ENCODE results near the gene FAM163B.

Gene FAM163B

DNA sequence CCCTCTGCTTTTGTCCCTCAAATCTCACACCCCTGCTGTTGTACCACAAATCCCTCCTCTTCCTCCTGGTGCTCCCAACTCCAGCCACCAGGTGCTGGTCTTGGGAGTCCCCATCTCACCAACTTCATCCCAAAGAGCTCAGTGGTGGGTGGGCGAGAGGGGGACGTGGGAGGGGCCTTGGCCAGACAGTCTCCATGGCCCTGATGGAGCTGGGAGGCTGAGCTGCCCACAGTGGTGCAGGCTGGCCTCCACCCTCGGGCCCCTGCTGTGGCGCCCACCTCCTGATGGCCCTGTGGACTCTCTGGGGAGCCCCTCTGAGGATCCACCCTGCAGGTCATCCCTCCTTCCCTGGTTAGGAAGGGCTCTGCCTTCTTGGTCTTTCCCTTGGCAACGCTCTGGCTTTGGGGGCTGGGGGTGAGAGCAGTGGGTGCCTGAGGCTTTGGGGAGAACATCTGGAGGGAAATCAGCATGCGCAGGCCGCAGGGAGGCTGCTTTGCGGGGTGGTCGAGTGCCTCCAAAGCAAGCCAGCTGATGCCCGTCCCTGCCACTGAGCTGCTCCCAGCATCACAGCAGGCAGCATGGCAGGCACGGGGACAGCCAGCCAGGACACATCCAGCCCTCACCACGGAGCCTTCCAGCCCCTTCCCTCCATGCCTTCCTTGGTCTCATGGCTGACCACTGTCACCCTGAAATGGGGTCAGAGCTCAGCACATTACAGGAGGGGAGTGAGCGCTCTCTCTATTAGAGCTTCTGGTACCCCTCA lies 7.6 kb upstream of the FAM163B start:
- TF ChIP-seq, protein P1, sequence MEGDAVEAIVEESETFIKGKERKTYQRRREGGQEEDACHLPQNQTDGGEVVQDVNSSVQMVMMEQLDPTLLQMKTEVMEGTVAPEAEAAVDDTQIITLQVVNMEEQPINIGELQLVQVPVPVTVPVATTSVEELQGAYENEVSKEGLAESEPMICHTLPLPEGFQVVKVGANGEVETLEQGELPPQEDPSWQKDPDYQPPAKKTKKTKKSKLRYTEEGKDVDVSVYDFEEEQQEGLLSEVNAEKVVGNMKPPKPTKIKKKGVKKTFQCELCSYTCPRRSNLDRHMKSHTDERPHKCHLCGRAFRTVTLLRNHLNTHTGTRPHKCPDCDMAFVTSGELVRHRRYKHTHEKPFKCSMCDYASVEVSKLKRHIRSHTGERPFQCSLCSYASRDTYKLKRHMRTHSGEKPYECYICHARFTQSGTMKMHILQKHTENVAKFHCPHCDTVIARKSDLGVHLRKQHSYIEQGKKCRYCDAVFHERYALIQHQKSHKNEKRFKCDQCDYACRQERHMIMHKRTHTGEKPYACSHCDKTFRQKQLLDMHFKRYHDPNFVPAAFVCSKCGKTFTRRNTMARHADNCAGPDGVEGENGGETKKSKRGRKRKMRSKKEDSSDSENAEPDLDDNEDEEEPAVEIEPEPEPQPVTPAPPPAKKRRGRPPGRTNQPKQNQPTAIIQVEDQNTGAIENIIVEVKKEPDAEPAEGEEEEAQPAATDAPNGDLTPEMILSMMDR (IDR thresholded peaks at IDR 0.05; ENCODE audit: insufficient read depth, low read depth, low read length, missing control alignments) = no peak
- DNase-seq (ENCODE audit: low read depth) = no peak
- H3K4me3 ChIP-seq (ENCODE audit: low read length) = no peak overlapping the region

DNA sequence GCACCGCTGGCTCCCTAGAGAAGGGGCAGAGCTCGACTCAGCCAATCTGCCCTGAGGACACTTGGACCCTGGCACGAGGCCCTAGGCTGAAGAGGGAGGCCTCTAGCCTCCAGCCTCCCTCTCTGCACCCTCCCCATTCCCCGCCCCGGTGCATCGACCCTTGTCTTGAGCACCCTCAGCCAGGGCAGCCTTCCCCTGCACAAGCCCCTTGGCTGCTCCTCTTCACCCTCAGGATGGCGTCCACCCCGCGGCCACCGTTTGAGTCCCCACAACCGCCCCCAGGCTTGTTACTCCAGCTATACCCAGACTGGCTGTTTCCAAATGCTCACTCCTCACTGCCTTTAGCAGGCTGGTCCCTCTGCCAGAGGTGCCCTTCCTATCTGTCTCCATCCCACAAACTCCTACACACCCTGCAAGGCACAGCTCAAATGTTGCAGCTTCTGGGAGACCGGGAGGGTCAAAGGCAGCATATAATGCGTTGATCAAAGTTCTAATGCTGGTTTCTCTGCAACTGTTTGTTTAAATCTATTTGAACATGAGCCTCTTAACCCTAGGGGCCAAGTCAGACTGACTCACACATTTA lies 6.5 kb upstream of the FAM163B start:
- no peak overlapping the region for H3K4me3 ChIP-seq (ENCODE audit: low read length)
- no peak for DNase-seq (ENCODE audit: low read depth)
- TF ChIP-seq, protein P1 (IDR thresholded peaks at IDR 0.05; ENCODE audit: insufficient read depth, low read depth, low read length, missing control alignments) = no peak

DNA sequence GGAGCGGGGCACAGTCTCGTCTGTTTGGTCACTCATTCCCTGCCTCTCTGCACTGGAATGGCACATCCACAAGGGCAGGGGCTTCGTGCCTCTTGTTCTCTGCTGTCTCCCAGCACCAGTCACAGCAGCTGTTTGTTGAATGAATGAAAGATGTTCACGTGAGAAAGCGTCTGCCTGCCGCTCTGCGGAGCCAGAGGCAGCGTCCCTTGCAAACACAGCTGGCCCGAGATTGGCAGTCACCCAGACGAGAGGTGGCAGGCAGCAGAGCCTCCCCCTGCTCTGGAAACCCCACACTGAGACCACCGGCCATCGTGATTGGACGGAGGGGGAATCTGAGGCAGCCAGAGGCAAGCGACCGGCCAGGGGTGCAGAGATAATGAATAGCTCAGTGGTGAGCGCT lies 6.0 kb upstream of the FAM163B start:
- H3K4me3 ChIP-seq (ENCODE audit: low read length) = no peak overlapping the region
- TF ChIP-seq, protein P1 (IDR thresholded peaks at IDR 0.05; ENCODE audit: insufficient read depth, low read depth, low read length, missing control alignments) = no peak
- no peak for DNase-seq (ENCODE audit: low read depth)

DNA sequence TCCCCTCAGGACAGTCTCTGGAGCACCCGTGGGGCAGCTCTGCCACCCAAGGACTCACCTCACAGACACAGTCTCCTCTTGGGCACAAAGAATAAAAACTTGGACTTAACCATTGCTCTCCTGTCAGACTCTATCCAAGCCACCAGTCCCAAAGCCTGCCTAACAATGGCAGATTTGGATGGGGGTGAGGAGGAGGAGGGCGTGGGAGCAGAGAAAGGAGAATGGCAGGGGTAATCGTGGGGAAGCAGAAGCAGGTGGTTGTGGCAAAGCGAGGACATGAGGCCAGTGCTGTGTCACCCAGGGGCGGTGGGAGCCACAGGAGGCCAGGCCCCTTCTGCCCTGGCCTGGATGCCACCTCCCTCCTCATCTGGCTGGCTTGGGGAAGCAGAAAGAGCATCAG lies 5.5 kb upstream of the FAM163B start:
- H3K4me3 ChIP-seq (ENCODE audit: low read length) = no peak overlapping the region
- TF ChIP-seq, protein P1 (IDR thresholded peaks at IDR 0.05; ENCODE audit: insufficient read depth, low read depth, low read length, missing control alignments) = no peak
- no peak for DNase-seq (ENCODE audit: low read depth)

DNA sequence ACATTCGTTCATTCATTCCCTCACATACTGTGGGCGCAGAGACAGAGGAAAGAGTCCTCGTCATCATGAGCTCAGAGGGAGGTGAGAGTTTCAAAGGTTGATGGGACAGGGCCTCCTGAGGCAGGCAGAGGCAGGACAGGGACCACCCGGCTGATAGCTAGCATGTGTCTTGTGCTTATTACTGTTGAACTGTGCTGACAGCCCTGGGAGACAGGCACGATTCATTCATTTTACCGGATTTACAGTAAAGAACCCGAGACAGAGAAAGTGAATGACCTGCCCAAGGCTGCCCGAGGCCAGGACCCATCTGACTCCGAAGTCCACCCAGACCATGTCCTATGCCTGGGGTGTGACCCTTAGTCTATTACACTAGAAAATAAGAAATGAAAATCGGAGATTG lies 4.9 kb upstream of the FAM163B start:
- TF ChIP-seq, protein P1 (IDR thresholded peaks at IDR 0.05; ENCODE audit: insufficient read depth, low read depth, low read length, missing control alignments) = no peak
- H3K4me3 ChIP-seq (ENCODE audit: low read length) = no peak overlapping the region
- no peak for DNase-seq (ENCODE audit: low read depth)

DNA sequence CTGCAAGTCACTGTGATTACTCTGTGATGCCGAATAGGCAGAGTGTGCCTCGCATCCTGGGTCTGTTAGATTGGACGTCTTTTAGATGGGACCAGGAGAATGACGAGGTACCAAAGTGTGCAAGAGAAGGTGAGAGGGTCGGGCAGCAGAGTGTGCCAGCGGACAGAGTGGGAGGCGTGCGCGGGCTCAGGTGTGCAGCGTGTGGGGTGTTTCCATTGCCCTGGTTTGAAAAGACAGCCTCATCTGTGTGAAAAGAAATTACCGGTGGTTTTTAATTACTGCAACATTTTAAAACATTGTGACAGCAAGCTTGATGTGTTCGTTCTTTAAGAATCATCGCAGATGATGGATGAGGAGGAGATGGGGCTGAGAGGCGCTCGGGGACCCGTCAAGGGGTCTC lies 4.2 kb upstream of the FAM163B start:
- TF ChIP-seq, protein P1 (IDR thresholded peaks at IDR 0.05; ENCODE audit: insufficient read depth, low read depth, low read length, missing control alignments) = no peak
- H3K4me3 ChIP-seq (ENCODE audit: low read length) = no peak overlapping the region
- no peak for DNase-seq (ENCODE audit: low read depth)

DNA sequence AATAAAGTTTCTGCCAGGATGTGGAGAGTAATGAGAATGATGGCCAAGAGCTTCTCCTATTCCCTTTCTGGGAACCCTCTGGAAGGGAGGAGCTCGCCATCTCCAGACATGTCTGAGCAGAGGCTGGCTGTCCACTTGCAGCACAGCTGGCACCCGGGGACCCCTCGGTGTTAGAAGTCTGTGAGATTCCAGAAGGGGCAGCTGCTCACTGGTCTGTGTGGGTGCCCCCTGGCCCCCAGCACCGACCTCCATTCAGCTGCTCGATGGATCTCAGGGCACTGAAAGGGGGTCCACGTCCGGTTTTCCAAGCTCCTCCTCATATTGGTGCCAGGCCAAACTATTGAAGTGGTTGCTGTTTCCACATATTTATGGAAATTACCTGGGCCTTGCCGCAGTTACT lies 3.6 kb upstream of the FAM163B start:
- DNase-seq (ENCODE audit: low read depth) = no peak
- TF ChIP-seq, protein P1 (IDR thresholded peaks at IDR 0.05; ENCODE audit: insufficient read depth, low read depth, low read length, missing control alignments) = no peak
- H3K4me3 ChIP-seq (ENCODE audit: low read length) = no peak overlapping the region

All from epithelial cell of esophagus (primary cell).